ENCODE results near the gene PRKG2. TPM values are rescaled to one million over a fixed set of nuclear protein-coding genes. Genes with fewer than 3 reads are reported as not detected.
A peak's percentile ranks its signal among the peaks of the same experiment; 100 is the strongest.

The PRKG2 gene
- total RNA-seq, 1 experiment from 2014 or later = 0.23 TPM

DNA sequence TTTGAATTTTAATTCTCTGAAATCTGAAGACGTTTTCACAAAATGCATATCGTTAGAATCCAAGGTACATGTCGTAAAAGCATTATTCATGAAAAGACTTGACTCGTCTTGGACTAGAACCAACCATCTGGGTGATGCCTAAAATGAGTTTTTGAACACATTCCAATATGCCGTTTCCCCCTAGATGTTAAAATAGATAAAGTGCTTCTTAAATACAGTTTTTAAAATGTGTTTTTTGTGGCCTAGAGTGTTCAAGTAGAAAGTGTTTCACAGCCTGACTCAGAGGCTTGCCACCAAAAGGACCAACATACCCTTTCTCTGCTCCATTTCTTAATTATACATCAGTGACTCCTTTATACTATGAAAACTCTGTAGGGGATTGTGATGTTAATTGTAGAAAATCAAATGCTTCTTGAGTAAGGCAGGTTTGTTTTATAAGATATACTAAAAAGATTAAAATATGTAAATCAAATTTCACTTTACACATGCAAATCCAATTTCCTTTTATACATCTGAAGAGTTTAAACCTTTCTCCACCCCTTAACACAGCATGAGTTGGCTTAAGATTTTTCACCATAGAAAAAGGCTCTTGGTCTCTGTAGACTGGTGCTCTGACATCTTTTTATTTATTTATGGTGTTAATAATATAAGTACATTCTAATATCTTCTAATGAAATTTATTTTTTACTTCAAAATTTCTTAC is 48.4 kb downstream of the PRKG2 start:
- peak; percentile 42 for DNase-seq (ENCODE audit: unreplicated experiment)
- H3K9me3 Mint-ChIP-seq (ENCODE audit: unreplicated experiment) = no peaks in the 10 kb centered on the region
- peak overlapping the region; percentile 55 for H3K4me3 Mint-ChIP-seq (ENCODE audit: unreplicated experiment)
- peaks cover 18% of the 10 kb centered on the region for H3K4me1 Mint-ChIP-seq (ENCODE audit: insufficient read depth, unreplicated experiment)
- TF ChIP-seq, protein P1, sequence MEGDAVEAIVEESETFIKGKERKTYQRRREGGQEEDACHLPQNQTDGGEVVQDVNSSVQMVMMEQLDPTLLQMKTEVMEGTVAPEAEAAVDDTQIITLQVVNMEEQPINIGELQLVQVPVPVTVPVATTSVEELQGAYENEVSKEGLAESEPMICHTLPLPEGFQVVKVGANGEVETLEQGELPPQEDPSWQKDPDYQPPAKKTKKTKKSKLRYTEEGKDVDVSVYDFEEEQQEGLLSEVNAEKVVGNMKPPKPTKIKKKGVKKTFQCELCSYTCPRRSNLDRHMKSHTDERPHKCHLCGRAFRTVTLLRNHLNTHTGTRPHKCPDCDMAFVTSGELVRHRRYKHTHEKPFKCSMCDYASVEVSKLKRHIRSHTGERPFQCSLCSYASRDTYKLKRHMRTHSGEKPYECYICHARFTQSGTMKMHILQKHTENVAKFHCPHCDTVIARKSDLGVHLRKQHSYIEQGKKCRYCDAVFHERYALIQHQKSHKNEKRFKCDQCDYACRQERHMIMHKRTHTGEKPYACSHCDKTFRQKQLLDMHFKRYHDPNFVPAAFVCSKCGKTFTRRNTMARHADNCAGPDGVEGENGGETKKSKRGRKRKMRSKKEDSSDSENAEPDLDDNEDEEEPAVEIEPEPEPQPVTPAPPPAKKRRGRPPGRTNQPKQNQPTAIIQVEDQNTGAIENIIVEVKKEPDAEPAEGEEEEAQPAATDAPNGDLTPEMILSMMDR (IDR thresholded peaks at IDR 0.05; ENCODE audit: unreplicated experiment) = no peak
- H3K36me3 Mint-ChIP-seq (ENCODE audit: insufficient read depth, unreplicated experiment) = no peaks in the 10 kb centered on the region
- POLR2A ChIA-PET = no interaction called here
- CTCF ChIA-PET = no interaction called here
- H3K27me3 Mint-ChIP-seq (ENCODE audit: insufficient read depth, unreplicated experiment) = no peaks in the 10 kb centered on the region
- BruUV-seq (replicated peaks) = no TSS peak
- intact Hi-C loops (cut with micrococcal nuclease) = no loop called here
- H3K27ac Mint-ChIP-seq (ENCODE audit: low read depth, unreplicated experiment) = peak overlapping the region; percentile 78

DNA sequence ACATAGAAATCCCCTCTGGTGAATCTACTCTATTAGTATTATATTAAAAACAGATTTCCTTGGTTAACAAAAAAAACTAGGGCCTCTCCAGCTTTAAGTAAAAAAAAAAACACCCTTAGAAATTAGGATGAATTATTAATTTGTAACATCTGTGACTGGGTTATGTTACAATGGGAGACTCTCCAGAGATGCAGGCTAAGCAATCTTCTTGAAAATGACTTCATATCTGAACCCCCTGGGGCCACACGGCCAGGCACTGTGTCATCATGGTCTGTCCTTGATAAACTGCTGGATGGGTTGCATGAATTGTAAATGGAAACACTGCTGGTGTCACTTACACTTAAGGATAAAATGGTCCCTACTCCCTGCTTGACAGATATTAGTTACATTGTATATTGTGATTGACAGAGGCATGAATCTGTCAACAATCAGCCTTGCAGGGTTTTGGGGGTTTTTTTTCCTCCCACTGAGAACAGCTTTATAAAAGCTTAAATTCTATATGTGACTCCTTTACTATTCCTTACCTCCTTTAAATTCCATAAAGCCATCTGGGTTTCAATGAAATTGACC is 49.1 kb downstream of the PRKG2 start:
- ChIA-PET POLR2A (interaction anchor here (0.9 kb wide), 1 partner anchor 12 kb away, joined by 4 read pairs; no protein-coding TSS in a partner anchor), CTCF (interaction anchor here (0.6 to 0.7 kb wide), 2 partner anchors 9 to 32 kb away, joined by 3 read pairs; no protein-coding TSS in a partner anchor)
- peak; percentile 33 for DNase-seq (ENCODE audit: unreplicated experiment)
- H3K4me1 Mint-ChIP-seq (ENCODE audit: insufficient read depth, unreplicated experiment) = peaks cover 18% of the 10 kb centered on the region
- intact Hi-C loops (cut with micrococcal nuclease) = no loop called here
- no peaks in the 10 kb centered on the region for H3K9me3 Mint-ChIP-seq (ENCODE audit: unreplicated experiment)
- peak overlapping the region; percentile 78 for H3K27ac Mint-ChIP-seq (ENCODE audit: low read depth, unreplicated experiment)
- TF ChIP-seq, protein P1 (IDR thresholded peaks at IDR 0.05; ENCODE audit: unreplicated experiment) = no peak
- H3K27me3 Mint-ChIP-seq (ENCODE audit: insufficient read depth, unreplicated experiment) = no peaks in the 10 kb centered on the region
- H3K36me3 Mint-ChIP-seq (ENCODE audit: insufficient read depth, unreplicated experiment) = no peaks in the 10 kb centered on the region
- H3K4me3 Mint-ChIP-seq (ENCODE audit: unreplicated experiment) = peak overlapping the region; percentile 55
- BruUV-seq (replicated peaks) = no TSS peak

DNA sequence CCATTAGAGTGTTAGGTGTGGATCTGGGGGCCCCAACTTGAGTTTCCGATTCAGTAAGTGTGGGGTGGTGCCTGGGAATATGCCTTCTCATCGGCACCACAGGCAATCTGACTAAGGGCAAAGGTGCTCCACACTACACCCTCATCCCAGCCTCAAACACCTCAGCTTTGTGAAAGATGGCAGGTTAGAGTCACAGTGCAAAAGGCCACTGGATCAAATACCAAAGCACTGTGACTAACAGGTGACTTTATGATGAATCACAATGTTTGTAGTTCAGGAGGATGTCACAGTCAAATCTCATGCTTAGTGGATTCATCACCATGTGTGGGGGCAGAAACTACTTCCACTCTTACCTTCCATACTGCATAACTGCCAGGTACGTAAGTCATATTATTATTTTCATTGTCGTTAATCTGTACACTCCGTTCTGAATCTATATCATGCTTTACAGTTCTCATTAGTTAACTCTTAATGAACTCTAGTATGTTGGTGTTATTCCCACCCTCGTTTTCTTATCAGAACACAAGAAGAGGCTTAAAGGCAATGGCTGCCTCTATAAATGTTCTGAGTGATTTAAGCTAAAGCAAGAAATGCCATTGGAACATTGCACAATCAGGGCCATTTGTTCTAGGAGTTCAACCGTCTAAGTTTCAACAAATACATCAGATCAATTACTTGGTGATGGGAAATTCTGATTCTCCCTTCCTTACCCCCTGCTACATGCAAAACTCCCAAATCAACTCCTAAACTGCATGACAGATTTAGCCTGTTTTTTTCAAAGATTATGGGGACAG is 50.2 kb downstream of the PRKG2 start:
- ChIA-PET CTCF (interaction anchor here (0.6 to 0.7 kb wide), 2 partner anchors 10 to 95 kb away, joined by 3 read pairs; no protein-coding TSS in a partner anchor), POLR2A (interaction anchor here (0.5 to 1.2 kb wide), 5 partner anchors 8 to 33 kb away, joined by 3 to 5 read pairs (median 4); no protein-coding TSS in a partner anchor)
- TF ChIP-seq, protein P1 (IDR thresholded peaks at IDR 0.05; ENCODE audit: unreplicated experiment) = no peak
- H3K9me3 Mint-ChIP-seq (ENCODE audit: unreplicated experiment) = no peaks in the 10 kb centered on the region
- H3K27ac Mint-ChIP-seq (ENCODE audit: low read depth, unreplicated experiment) = peak overlapping the region; percentile 27
- BruUV-seq (replicated peaks) = TSS peak; percentile 55
- peaks cover 18% of the 10 kb centered on the region for H3K4me1 Mint-ChIP-seq (ENCODE audit: insufficient read depth, unreplicated experiment)
- H3K27me3 Mint-ChIP-seq (ENCODE audit: insufficient read depth, unreplicated experiment) = no peaks in the 10 kb centered on the region
- intact Hi-C loops (cut with micrococcal nuclease) = no loop called here
- DNase-seq (ENCODE audit: unreplicated experiment) = peak; percentile 51
- H3K4me3 Mint-ChIP-seq (ENCODE audit: unreplicated experiment) = peak overlapping the region; percentile 14
- no peaks in the 10 kb centered on the region for H3K36me3 Mint-ChIP-seq (ENCODE audit: insufficient read depth, unreplicated experiment)

DNA sequence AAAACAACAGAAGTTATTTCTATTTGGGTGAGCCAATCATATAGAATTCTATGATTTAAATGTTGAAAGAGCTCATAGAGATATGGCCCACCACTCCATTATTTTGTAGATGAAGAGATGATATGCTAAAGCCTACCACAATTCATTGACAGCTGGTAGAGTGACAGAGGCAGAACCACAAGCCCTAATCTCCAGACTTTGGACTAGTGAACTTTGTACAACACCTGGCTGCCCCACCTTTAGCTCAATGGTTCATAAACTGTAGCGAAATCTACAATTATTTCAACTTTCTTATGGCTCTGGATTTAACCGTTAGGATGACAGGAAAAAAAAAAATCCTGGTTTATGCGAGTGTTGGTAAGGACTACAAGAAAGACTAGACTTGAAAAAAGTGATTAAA is 50.9 kb downstream of the PRKG2 start:
- TF ChIP-seq, protein P1 (IDR thresholded peaks at IDR 0.05; ENCODE audit: unreplicated experiment) = no peak
- Mint-ChIP-seq H3K9me3 (ENCODE audit: unreplicated experiment) (no peaks in the 10 kb centered on the region), H3K27me3 (ENCODE audit: insufficient read depth, unreplicated experiment) (no peaks in the 10 kb centered on the region), H3K4me1 (ENCODE audit: insufficient read depth, unreplicated experiment) (peaks cover 18% of the 10 kb centered on the region), H3K27ac (ENCODE audit: low read depth, unreplicated experiment) (no peak overlapping the region), H3K36me3 (ENCODE audit: insufficient read depth, unreplicated experiment) (no peaks in the 10 kb centered on the region), H3K4me3 (ENCODE audit: unreplicated experiment) (no peak overlapping the region)
- ChIA-PET CTCF (interaction anchor here (0.6 kb wide), 2 partner anchors 93 to 94 kb away, joined by 3 read pairs; no protein-coding TSS in a partner anchor), POLR2A (interaction anchor here (0.6 to 1.2 kb wide), 4 partner anchors 9 to 32 kb away, joined by 3 to 4 read pairs (median 4); no protein-coding TSS in a partner anchor)
- intact Hi-C loops (cut with micrococcal nuclease) = no loop called here
- no TSS peak for BruUV-seq (replicated peaks)
- DNase-seq (ENCODE audit: unreplicated experiment) = no peak
